Ascending aorta (tissue), 2 donors: ENCODE measurements around the gene CHSY1. TPM values are rescaled to one million over a fixed set of nuclear protein-coding genes. Genes with fewer than 3 reads are reported as not detected.

Experiments used
- DNase-seq, 2 donors: peaks; one replicate each; pipeline ENCODE4 v3.0.0-alpha.2; 2019; ENCODE audit warnings: low spot score in 2 of 2
- H3K27ac ChIP-seq, 2 donors: fragments of 200-600 bp; sonication (generic); one replicate each; pipeline ENCODE4 v1.5.1; 2016 to 2017; ENCODE audit warnings: mild to moderate bottlenecking in 1 of 2
- H3K27me3 ChIP-seq: fragments of 200-600 bp; sonication (generic); one replicate; pipeline ENCODE4 v1.5.1; 2017
- H3K36me3 ChIP-seq, 2 donors: fragments of 200-600 bp; sonication (generic); one replicate each; pipeline ENCODE4 v1.5.1; 2016
- H3K4me1 ChIP-seq, 2 donors: fragments of 200-600 bp; sonication (generic); one replicate each; pipeline ENCODE4 v1.5.1; 2016 to 2017; ENCODE audit warnings: mild to moderate bottlenecking in 1 of 2
- H3K4me3 ChIP-seq, 2 donors: fragments of 200-600 bp; sonication (generic); one replicate each; pipeline ENCODE4 v1.5.1; 2016 to 2017; ENCODE audit warnings: mild to moderate bottlenecking in 1 of 2
- H3K9me3 ChIP-seq, 2 donors: fragments of 200-600 bp; sonication (generic); one replicate each; pipeline ENCODE4 v1.5.1; 2016
- intact Hi-C: fragments of 100-400 bp; cut with DNase I; formaldehyde crosslinking; loops from one replicate; pipeline ENCODE4 v1.15.1; 2023
- total RNA-seq: library from RNA; depleted of rRNA; stranded (reverse); fragments of >200 nt; gene quantifications from one replicate; pipeline ENCODE4 v1.1.0, GENCODE V29; 2016
- TF ChIP-seq, protein P1 (sequence below), 3 experiments: fragments of 200-600 bp in 2 of 3; fragments of 450-650 bp in 1 of 3; sonication (generic) in 2 of 3; IDR thresholded peaks; one replicate each; pipeline ENCODE4 v1.5.1; 2016 to 2019; ENCODE audit warnings: antibody characterized with exemption in 3 of 3, mild to moderate bottlenecking in 1 of 3, moderate library complexity in 1 of 3

The CHSY1 gene
- total RNA-seq, 1 donor from 2014 or later: 47.4 TPM

DNA sequence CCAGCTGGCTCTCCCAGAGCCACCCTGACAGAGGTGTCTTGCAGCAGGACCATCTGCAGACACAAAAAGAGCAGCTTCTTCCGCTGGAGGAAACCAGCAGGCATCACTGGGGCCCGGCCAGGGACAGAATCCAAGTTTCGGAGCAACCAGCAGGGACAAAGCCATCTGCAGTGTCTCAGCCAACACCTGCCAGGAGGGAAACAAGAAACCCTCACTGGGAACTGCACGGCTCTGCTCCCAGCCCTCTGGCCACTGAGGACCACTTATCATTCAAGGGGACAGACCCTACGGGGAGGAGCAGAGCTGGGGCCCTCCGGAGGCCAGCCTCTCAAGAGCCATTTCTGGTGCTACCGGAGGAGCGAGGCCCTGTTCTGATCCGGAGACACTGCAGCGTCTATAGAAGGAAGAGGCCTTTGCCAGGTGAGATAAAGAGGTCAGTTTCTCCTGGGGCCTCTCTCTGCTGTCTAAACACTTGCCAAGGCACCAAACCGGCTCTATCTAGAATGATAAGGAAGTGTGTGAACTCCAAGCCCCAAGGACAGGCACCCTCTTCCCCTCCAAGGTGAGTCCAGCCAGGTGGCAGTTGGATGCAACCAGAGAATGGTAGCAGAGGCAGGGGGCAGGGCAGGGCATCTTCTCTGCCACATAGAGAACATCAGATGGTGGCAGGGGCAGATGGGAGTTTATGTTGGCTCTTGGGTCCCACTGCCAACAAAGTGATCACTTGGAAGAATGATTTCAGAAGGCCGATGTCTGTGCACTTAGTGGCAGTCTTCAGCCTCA lies 89.0 kb downstream of the CHSY1 start:
- no peak overlapping the region for H3K27ac ChIP-seq

DNA sequence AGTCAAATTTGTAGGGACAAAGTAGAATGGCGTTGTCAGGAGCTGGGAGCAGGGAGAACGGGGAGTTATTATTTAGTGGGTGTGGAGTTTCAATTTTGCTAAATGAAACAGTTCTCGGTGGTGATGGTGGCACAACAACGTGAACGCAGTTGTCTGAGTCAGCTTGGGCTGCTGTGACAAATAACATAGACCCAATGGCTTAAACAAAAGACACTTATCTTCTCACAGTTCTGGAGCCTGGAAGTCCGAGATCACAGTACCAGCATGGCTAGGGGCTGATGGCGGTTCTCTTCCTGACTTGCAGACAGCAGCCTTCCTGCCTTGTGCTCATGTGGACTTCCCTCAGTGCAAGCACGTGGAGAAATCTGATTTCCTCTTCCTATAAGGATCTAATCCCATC lies 90.2 kb downstream of the CHSY1 start:
- no peak for DNase-seq

More for the DNA sequence above, 89.0 kb downstream of the CHSY1 start:
- DNase-seq: no peak
- peaks cover 11 to 21% of the 10 kb centered on the region in 2 donors for H3K9me3 ChIP-seq
- no peaks in the 10 kb centered on the region for H3K27me3 ChIP-seq
- no peaks in the 10 kb centered on the region for H3K36me3 ChIP-seq
- no peak overlapping the region for H3K4me3 ChIP-seq
- intact Hi-C loops: no loop called here
- TF ChIP-seq, protein P1, sequence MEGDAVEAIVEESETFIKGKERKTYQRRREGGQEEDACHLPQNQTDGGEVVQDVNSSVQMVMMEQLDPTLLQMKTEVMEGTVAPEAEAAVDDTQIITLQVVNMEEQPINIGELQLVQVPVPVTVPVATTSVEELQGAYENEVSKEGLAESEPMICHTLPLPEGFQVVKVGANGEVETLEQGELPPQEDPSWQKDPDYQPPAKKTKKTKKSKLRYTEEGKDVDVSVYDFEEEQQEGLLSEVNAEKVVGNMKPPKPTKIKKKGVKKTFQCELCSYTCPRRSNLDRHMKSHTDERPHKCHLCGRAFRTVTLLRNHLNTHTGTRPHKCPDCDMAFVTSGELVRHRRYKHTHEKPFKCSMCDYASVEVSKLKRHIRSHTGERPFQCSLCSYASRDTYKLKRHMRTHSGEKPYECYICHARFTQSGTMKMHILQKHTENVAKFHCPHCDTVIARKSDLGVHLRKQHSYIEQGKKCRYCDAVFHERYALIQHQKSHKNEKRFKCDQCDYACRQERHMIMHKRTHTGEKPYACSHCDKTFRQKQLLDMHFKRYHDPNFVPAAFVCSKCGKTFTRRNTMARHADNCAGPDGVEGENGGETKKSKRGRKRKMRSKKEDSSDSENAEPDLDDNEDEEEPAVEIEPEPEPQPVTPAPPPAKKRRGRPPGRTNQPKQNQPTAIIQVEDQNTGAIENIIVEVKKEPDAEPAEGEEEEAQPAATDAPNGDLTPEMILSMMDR (IDR thresholded peaks at IDR 0.05): no peak
- H3K4me1 ChIP-seq: peaks cover 7 to 8% of the 10 kb centered on the region in 2 donors

DNA sequence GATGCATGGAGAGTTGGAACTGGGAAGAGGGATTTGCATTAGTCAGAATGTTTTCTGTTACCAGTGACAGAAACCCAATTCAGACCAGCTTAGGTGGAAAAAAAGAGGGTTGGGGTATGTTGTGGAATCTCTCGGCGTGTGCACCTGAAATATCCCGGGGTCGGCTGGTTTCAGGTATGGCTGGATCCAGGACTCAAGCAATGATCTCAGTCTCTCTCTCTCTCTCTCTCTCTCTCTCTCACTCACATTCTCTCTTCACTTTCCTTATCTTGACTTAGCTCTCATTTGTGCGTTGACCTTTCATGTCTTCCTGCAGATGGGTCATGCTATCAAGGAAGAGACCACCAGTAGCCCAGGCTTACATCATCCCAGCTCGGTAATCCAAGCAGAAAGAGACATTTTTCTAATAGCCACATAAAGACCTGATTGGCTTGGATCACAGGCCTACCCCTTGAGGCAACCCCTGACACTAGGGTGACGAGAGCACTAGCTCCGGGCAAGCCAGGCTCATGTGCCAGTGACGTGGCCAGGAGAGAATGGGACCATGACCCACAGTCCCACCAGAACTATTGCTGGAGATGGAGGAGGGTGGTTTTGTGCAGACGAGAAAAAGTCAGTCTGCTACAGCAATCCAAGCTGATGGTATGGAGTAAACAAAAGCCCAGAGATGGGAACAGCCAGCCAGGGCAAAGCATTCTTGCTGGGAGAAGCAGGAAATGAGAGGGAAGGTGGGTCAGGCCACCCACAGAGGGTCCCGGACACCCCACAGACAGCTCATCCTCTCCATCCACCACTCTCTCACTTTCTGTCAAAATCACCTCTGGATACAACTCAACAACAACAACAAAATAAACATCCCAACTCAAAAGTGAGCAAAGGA lies 91.7 kb downstream of the CHSY1 start:
- Histone ChIP-seq H3K4me1 (peaks cover 0 to 4% of the 10 kb centered on the region in 2 donors), H3K27ac (no peak overlapping the region), H3K36me3 (no peaks in the 10 kb centered on the region), H3K4me3 (no peak overlapping the region), H3K27me3 (no peaks in the 10 kb centered on the region), H3K9me3 (peaks cover 0 to 11% of the 10 kb centered on the region in 2 donors)
- TF ChIP-seq, protein P1 (IDR thresholded peaks at IDR 0.05): no peak
- DNase-seq: no peak
- intact Hi-C loops: no loop called here

More for the DNA sequence above, 90.2 kb downstream of the CHSY1 start:
- Histone ChIP-seq H3K4me3 (no peak overlapping the region), H3K4me1 (peaks cover 3 to 4% of the 10 kb centered on the region in 2 donors), H3K36me3 (no peaks in the 10 kb centered on the region), H3K27me3 (no peaks in the 10 kb centered on the region), H3K9me3 (peaks cover 11 to 21% of the 10 kb centered on the region in 2 donors), H3K27ac (no peak overlapping the region)
- intact Hi-C loops: no loop called here
- TF ChIP-seq, protein P1 (IDR thresholded peaks at IDR 0.05): no peak

DNA sequence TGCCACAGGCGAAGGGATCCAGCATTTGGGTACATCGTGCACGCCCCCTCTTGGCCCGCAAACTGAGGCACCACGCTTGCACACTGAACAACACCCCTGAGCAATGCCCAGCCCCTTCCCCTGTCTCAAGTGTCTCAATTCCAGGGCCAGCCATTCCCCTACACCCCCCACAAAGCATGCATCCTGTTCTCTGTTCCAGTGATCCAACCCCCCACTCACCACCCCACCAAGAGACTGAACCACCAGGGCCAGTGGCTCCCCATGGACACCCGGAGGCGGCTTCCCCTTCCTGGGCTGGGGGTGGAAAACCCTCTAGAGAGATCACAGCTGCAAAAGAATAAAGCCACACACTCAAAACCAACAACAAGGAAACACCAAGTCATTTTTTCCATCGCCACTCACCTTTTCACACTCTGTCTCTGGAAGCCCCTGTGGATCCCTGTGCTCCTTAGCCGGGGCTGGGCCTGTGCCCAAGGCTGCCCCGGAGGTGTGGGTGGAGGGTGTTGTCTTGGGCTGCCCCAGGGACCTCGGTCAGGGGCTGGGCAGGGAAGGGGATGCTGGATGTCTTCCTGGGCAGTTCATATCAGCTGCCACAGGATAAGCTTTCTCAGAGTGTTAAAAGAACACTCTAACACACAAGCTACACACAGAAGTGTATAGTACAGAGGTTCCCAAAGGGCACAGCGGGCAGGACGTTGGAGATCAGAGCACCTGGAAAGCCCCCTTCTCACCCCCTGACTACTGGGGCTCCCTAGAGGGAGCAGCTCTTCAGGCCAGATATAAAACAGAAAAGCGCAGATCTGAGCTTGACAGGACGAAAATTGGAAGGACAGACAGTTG lies 92.5 kb downstream of the CHSY1 start:
- H3K36me3 ChIP-seq: no peaks in the 10 kb centered on the region
- H3K4me1 ChIP-seq: peaks cover 0 to 4% of the 10 kb centered on the region in 2 donors
- no peak overlapping the region for H3K27ac ChIP-seq
- H3K4me3 ChIP-seq: no peak overlapping the region
- TF ChIP-seq, protein P1 (IDR thresholded peaks at IDR 0.05): no peak
- H3K9me3 ChIP-seq: peaks cover 0 to 4% of the 10 kb centered on the region in 2 donors
- no peaks in the 10 kb centered on the region for H3K27me3 ChIP-seq
- intact Hi-C loops: no loop called here
- DNase-seq: no peak
